WTC11 (cell line): ENCODE results near the gene ETS1.

Experiments used
- CREB1 ChIP-seq: sonication (generic); formaldehyde crosslinking; IDR thresholded peaks from 2 replicates; pipeline ENCODE4 v1.8.0; 2023; ENCODE audit warnings: mild to moderate bottlenecking, missing genetic modification reagents
- ETV6 ChIP-seq: sonication (generic); formaldehyde crosslinking; IDR thresholded peaks from 2 replicates; pipeline ENCODE4 v1.8.1; 2022; ENCODE audit warnings: mild to moderate bottlenecking, missing genetic modification reagents
- TP53 ChIP-seq: sonication (generic); formaldehyde crosslinking; IDR thresholded peaks from 2 replicates; pipeline ENCODE4 v1.8.1; 2023; ENCODE audit warnings: mild to moderate bottlenecking, missing genetic modification reagents
- TF ChIP-seq, protein P1 (sequence below): sonication (generic); formaldehyde crosslinking; conservative IDR thresholded peaks from 2 replicates; pipeline ENCODE4 v1.8.1; 2022; ENCODE audit warnings: mild to moderate bottlenecking, missing genetic modification reagents
- TF ChIP-seq, protein P2 (sequence below): fragments of 200-600 bp; IDR thresholded peaks from 2 replicates; pipeline ENCODE4 v1.8.0; 2022; ENCODE audit warnings: antibody characterized with exemption
- TF ChIP-seq, protein P3 (sequence below): sonication (generic); formaldehyde crosslinking; IDR thresholded peaks from 2 replicates; pipeline ENCODE4 v1.8.1; 2023; ENCODE audit warnings: mild to moderate bottlenecking, missing genetic modification reagents, moderate library complexity
- TF ChIP-seq, protein P4 (sequence below): sonication (generic); formaldehyde crosslinking; IDR thresholded peaks from 2 replicates; pipeline ENCODE4 v1.8.0; 2022; ENCODE audit warnings: mild to moderate bottlenecking, missing genetic modification reagents

DNA sequence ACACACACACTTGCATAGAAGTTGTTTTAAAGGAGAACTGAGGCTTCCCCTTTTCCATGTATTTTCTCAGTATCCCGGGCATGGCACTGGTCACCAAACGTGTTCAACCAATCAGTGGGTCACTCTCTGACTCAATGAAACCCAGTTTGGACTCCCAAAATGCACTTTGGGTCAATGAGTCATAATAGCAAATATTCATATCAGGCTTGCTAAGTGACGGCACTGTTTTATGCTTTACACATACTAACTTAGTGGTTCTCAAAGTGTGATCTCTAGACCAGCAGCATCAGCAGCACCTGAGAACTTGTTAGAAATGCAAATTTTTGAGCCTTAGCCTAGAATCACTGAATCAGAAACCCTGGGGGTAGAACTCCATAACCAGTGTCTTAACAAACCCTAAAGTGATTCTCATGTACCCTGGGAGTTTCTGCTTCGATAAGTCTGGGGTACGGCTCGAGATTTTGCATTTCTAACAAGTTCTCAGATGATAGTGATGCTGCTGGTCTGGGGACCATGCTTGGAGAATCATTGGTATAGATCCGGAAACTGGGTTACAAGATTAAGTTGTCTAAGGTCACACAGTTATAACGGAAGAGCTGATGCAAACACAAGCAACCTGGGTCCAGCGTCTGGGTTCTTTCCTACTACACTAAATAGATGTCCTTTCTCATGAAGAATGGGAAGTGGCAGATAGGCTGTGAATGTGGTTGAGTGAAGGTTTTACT is 35.6 kb downstream of the ETS1 start:
- no peak for TF ChIP-seq CREB1
- no peak for TF ChIP-seq ETV6 (CRISPR knock-in tag)
- TF ChIP-seq, protein P1, sequence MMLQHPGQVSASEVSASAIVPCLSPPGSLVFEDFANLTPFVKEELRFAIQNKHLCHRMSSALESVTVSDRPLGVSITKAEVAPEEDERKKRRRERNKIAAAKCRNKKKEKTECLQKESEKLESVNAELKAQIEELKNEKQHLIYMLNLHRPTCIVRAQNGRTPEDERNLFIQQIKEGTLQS (CRISPR knock-in tag): no peak
- no peak for TF ChIP-seq TP53
- TF ChIP-seq, protein P2, sequence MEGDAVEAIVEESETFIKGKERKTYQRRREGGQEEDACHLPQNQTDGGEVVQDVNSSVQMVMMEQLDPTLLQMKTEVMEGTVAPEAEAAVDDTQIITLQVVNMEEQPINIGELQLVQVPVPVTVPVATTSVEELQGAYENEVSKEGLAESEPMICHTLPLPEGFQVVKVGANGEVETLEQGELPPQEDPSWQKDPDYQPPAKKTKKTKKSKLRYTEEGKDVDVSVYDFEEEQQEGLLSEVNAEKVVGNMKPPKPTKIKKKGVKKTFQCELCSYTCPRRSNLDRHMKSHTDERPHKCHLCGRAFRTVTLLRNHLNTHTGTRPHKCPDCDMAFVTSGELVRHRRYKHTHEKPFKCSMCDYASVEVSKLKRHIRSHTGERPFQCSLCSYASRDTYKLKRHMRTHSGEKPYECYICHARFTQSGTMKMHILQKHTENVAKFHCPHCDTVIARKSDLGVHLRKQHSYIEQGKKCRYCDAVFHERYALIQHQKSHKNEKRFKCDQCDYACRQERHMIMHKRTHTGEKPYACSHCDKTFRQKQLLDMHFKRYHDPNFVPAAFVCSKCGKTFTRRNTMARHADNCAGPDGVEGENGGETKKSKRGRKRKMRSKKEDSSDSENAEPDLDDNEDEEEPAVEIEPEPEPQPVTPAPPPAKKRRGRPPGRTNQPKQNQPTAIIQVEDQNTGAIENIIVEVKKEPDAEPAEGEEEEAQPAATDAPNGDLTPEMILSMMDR: no peak
- TF ChIP-seq, protein P3, sequence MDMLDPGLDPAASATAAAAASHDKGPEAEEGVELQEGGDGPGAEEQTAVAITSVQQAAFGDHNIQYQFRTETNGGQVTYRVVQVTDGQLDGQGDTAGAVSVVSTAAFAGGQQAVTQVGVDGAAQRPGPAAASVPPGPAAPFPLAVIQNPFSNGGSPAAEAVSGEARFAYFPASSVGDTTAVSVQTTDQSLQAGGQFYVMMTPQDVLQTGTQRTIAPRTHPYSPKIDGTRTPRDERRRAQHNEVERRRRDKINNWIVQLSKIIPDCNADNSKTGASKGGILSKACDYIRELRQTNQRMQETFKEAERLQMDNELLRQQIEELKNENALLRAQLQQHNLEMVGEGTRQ (CRISPR knock-in tag): no peak
- TF ChIP-seq, protein P4, sequence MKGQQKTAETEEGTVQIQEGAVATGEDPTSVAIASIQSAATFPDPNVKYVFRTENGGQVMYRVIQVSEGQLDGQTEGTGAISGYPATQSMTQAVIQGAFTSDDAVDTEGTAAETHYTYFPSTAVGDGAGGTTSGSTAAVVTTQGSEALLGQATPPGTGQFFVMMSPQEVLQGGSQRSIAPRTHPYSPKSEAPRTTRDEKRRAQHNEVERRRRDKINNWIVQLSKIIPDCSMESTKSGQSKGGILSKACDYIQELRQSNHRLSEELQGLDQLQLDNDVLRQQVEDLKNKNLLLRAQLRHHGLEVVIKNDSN (CRISPR knock-in tag): no peak
